OCI-LY7 (cell line): Measurements from ENCODE around the gene LRRC8C.

Experiments used
- EZH2phosphoT487 ChIP-seq: fragments of 200-600 bp; sonication (generic); IDR thresholded peaks from 2 replicates; pipeline ENCODE4 v1.6.1; 2018; ENCODE audit warnings: low read depth, borderline replicate concordance, mild to moderate bottlenecking, mixed run types, antibody characterized with exemption, low read length, moderate library complexity, mixed read lengths
- TF ChIP-seq, protein P1 (sequence below): fragments of 200-600 bp; sonication (generic); conservative IDR thresholded peaks from 2 replicates; pipeline ENCODE4 v1.5.1; 2014; ENCODE audit warnings: mild to moderate bottlenecking, antibody characterized with exemption, low read length, moderate library complexity, mixed read lengths

DNA sequence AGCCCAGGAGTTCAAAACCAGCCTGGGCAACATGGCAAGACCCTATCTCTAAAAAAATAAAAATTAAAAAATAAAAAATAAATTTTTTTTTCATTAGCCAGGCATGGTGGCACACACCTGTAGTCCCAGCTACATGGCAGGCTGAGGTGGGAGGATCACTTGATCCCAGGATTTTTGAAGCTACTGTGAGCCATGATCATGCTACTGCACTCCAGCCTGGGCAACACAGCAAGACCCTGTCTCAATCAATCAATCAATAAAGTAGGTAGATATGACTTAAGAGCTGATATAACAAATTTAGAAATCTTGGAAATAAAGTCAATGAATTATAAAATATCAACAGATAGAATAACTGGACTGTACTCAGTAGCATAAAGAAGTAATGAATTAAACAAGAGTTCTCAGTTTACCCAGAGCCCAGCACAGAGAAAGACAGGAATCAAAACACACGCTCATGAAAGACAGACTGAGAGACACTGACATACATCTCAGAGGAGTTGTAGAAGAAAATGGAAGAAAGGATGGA is 69.7 kb downstream of the LRRC8C start:
- TF ChIP-seq, protein P1, sequence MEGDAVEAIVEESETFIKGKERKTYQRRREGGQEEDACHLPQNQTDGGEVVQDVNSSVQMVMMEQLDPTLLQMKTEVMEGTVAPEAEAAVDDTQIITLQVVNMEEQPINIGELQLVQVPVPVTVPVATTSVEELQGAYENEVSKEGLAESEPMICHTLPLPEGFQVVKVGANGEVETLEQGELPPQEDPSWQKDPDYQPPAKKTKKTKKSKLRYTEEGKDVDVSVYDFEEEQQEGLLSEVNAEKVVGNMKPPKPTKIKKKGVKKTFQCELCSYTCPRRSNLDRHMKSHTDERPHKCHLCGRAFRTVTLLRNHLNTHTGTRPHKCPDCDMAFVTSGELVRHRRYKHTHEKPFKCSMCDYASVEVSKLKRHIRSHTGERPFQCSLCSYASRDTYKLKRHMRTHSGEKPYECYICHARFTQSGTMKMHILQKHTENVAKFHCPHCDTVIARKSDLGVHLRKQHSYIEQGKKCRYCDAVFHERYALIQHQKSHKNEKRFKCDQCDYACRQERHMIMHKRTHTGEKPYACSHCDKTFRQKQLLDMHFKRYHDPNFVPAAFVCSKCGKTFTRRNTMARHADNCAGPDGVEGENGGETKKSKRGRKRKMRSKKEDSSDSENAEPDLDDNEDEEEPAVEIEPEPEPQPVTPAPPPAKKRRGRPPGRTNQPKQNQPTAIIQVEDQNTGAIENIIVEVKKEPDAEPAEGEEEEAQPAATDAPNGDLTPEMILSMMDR = no peak
- no peak for TF ChIP-seq EZH2phosphoT487
